Left cardiac atrium (tissue), 4 donors: Measurements from ENCODE around the gene PNPLA2. TPM values are rescaled to one million over a fixed set of nuclear protein-coding genes. Genes with fewer than 3 reads are reported as not detected.

Source experiments
- ATAC-seq, 2 donors: fragments of 200-7000 bp; cut with Tn5 transposase; one replicate each; pipeline ENCODE4 v1.9.1; 2020; ENCODE audit warnings: mild to moderate bottlenecking in 2 of 2, moderate library complexity in 2 of 2
- DNase-seq: peaks from one replicate; pipeline ENCODE4 v3.0.0-alpha.2; 2020
- intact Hi-C, 2 donors: fragments of 100-400 bp; cut with DNase I; formaldehyde crosslinking; loops; one replicate each; pipeline versions ENCODE4 v1.14.1 to v1.15.1; 2022 to 2023
- total RNA-seq, 2 donors: library from RNA; stranded (reverse); fragmentation: NEBNext Ultra II Directional; extraction: Animal tissue kit (Norgen Biotek cat#: 25700); gene quantifications; one replicate each; pipeline ENCODE4 v1.2.1, GENCODE V29; 2021
- donor health status: DM: no; HTN: yes; CAD: no.
- donor health status: DM: no; HTN: yes; CAD: no; lungs with severe emphysema.
- donor health status: DM: yes; HTN: yes; CAD: no.
- donor health status: Dilated cardiomyopathy.

PNPLA2 gene
- total RNA-seq, 2 donors from 2014 or later, result 316 to 372 TPM

DNA sequence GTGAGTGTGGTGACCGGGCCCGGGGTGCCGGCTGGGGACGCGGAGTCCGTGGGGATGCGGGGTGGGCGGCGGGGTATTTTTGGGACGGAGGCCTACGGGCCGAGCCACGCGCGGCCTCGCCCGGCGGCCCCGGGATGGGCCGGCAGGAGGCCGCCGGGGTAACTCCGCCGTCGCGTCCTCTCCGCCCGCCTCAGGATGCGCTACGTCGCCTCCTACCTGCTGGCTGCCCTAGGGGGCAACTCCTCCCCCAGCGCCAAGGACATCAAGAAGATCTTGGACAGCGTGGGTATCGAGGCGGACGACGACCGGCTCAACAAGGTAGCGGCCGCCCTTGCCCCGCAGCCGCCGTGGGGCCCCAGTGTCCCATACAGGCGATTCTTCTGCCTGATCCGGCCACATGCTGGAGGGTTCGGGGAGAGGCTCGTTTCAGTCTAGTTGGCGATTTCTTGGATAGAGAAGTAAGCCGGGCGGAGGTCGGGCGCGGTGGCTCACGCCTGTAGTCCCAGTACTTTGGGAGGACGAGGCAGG, 8.6 kb upstream of the PNPLA2 start:
- ATAC-seq (peak in 1 of 2 donors; percentile 5), DNase-seq (no peak)
- intact Hi-C loops, result no loop called here

DNA sequence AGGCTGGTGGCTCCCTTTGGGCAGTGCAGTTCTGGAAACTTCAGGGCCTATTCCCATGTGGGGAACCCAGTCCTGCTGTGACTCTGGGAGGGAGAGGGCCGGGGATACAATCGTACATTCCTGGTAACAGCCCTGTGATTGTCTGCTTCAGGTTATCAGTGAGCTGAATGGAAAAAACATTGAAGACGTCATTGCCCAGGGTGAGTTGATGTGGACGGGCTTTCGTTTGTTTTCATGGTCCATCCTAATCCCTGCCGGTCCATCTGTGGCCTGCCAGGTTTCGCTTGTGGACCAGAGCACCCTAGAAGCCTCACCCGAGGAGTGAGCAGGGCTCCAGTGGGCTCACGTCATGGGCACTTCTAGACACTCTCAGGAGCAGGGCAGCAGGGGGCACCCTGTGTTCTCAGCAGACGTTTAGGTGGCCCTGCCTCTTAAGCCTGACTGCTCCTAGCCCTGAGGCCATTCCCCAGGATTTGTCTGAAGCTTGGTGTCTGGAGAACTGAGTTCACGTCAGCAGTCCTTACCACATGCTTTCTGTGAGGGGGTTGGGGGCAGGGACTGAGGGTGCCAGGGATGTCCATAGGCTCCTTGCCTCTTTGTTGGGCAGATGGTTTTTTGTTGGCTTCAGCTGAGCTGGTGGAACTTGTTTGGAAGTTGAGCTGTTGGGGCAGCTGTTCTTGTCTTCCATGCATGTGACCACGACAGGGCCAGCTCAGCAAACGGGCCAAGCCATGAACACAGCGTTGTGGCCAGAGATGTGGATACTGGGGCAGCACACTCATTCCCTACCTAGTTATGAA, 7.1 kb upstream of the PNPLA2 start:
- no peak for DNase-seq
- intact Hi-C loops, result no loop called here
- no peak for ATAC-seq

DNA sequence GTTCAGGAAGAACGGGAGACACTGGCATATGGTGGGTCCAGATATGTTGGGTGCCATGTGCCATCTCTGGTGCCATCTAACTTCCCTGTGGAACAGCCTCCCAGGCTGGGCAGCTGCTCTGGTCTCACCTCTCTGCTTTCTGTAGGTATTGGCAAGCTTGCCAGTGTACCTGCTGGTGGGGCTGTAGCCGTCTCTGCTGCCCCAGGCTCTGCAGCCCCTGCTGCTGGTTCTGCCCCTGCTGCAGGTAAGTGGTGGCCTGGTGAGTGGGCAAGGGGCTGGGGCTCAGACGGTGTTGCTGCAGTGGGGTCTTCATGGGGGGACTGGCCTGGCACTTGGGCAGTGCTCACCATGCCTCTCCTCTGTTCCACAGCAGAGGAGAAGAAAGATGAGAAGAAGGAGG, 6.3 kb upstream of the PNPLA2 start:
- no peak for DNase-seq

DNA sequence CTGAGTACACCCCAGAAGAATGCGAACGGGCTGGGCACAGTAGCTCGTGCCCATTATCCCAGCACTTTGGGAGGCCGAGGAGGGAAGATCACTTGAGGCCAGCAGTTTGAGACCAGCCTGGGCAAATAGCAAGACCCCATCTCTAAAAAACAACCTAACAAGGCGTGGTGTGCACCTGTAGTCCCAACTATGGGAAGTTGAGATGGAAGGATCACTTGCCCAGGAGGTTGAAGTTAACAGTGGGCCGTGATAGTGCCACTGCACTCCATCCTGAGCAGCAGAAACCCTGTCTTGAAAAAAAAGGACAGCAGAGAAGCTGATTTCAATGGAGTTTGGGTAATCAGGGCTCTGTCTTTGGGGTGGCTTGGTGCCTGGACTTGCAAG, 5.7 kb upstream of the PNPLA2 start:
- intact Hi-C loops, result no loop called here
- ATAC-seq, result no peak
- no peak for DNase-seq

More for the DNA sequence above, 6.3 kb upstream of the PNPLA2 start:
- ATAC-seq, result no peak
- intact Hi-C loops, result no loop called here

DNA sequence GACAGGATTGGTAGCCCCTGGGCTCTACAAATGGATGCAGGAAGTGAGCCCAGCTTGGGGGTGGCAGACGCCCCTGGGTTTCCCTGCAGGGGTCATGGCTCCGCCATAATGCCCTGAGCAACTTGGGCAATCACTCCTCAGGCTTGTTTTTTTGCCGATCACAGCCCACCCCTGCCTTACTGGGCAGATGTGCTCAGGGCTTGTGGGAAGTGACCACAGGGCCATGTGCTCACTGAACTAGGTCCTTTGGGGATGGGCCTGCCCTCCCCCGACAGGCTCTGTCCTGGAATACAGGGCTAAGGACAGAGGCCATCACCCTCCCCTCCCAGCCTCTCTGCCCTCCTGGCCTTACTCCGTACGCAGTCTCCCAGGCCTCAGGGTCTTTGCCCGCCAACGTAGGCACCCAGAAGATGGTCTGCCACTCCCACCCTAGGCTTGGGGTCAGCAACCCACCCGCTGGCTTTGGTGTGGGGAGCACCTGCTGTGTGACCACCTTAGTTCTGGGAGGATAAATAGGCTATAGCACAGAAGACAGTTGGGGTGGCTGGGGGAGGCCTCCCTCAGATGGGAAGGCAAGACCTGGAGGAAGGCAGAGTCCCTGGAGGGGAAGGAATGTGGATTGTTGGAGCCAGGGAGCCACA, 5.1 kb upstream of the PNPLA2 start:
- DNase-seq (no peak), ATAC-seq (no peak)
- intact Hi-C loops, result no loop called here

DNA sequence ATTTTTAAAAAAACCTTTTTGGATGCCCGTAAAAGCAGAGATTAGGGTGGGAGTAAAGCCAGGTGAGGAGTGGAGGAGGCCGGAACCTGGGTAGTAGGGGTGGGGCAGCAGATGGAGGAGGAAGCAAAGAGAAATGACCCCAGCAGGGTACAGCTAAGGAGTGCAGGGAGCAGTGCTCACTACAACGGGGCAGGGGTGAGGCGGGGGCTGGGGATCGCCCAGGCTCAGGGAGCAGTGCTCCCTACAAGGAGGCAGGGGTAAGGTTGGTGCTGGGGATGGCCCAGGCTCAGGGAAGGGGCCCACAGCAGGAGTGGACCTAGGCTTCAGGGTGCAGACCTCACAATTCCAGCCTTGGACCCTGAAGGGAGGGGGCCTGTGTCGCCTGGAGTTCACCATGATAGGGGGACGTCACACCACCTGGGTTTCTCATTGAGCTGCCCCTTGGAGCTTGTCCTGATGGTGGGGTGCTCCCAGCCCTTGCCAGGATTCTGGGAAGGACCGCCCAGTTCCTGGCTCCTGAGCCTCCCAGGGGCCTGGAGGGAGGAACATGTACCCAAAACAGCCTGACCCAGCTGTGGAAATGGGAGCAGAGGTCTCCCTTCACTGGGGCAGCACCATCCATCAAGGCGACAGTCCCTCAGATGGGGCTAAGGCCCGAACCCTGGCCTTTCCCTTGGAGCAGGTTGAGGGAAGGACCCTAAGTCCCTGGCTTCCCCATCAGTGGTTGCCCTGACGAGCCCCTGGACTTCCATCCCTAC, 2.9 kb upstream of the PNPLA2 start:
- DNase-seq (no peak), ATAC-seq (no peak)
- intact Hi-C loops, result no loop called here

DNA sequence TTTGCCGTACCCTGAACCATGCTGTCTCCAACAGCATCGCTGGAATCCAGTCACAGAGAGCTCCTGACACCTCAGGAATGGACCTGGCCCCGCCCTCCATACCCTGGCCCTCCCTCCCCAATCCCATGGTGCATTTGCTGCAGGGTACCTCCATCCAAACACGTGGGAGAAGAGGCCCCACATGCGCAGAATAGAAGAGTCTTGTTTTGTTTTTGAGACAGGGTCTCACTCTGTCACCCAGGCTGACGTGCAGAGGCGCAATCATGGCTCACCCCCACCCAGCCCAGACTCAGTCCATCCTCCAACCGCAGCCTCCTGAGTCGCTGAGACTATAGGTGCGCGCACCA, 2.3 kb upstream of the PNPLA2 start:
- no peak for DNase-seq
- intact Hi-C loops, result no loop called here

DNA sequence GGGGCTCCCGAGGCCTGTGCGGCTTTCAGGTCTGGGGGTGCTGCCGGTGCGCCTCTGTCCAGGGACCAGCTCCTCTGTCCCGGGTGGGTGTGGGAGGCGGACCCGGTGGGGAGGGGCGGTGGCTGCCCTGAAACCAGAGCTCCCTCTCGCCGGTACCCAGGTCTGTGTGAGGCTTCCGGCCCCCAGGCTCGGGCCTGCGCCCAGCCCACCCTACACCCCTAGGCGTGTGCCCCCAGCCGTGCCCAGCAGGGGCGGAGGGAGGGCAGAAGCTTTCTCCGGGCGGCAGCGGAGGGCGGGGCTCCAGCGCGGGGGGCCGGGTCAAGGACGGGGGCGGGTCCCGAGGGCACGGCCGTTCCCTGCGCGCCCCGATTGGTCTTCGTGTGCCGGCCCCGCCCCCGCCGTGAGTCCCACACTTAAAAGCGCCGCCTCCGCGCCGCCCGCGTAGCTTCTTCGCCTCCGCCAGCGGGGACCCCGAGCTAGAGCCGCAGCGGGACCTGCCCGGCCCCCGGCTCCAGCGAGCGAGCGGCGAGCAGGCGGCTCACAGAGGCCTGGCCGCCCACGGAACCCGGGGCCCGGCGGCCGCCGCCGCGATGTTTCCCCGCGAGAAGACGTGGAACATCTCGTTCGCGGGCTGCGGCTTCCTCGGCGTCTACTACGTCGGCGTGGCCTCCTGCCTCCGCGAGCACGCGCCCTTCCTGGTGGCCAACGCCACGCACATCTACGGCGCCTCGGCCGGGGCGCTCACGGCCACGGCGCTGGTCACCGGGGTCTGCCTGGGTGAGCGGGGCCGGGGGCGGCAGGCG, 616 bp downstream of the PNPLA2 start:
- DNase-seq (peak; percentile 94), ATAC-seq (peak; percentile 85 to 88)
- intact Hi-C loops, result no loop called here

More for the DNA sequence above, 2.3 kb upstream of the PNPLA2 start:
- ATAC-seq, result no peak

DNA sequence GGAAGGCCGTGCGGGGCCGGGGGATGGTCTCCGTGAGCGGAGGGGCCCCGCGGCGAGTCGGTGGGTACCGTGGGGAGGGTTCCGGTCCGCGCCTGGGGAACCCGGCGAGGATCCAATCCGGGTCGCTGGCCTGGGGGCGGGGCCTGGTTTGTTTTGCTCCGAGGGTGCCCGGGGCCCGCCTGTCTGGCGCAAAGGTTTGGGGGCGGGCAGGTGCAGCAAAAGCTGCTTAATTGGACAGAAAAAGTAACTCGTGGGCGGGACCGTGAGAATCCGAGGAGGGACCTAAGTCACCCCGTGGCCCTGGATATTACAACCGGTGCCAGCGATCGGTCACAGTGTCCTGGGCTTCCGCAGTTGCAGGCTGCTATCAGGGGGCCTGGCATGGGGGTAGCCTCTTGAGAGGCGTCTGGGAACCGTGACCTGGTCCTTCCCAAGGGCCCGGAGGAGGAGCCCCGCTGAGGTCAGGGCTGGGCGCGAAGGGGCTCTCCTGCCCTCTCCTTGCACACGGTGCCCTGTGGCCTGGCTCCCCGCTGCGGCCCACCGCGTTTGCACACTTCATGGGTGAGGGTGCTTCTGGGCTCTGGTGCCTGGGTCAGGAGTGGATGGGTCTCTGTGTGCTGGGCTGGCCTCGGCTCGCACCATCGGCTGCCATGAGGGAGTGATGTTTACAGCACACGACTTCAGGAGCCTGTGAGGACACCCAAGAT, 1.4 kb downstream of the PNPLA2 start:
- intact Hi-C loops, result no loop called here
- ATAC-seq, result peak; percentile 69
- DNase-seq, result peak; percentile 92

DNA sequence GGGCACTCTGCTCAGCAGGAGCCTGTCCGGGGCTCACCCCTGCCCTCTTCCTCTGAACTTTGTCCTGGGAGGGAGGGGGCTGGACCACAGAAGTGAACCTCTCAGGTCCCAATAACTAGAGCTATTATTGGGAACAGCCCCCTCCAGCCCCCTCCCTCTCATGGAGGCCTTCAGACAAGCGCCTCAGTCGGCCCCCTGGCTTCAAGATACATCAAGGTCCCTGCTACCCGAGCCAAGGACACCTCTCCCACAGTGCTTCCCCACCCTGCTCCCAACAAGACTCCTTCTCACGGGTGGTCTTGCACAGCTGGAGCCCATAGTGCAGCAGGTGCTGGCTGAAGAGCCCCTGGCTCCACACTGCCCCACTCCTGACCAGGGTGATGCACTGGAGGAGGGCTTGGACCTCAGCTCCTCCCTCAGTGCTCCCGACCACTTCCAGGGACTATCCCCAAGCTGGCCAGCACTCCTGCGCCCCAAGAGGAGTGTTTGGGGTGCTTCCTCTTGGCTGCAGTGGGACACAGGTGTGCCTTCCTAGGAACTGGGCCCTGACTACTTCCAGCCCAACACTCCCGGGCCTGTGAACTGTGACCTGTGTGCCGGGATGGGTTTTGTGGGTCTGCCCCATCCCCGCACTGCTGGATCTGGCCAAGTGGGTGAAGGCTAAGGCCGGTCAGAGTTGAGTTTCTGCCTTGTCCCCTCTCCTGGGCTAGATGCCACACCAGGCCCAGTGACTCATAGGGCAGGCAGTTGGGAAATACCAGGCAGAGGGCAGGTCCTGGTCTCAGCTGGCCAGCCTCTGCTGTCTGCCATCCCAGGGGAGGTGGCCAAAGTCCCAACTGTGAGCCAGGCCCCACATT, 2.2 kb downstream of the PNPLA2 start:
- intact Hi-C loops, result no loop called here
- DNase-seq (peak; percentile 80), ATAC-seq (peak; percentile 34 to 42)

DNA sequence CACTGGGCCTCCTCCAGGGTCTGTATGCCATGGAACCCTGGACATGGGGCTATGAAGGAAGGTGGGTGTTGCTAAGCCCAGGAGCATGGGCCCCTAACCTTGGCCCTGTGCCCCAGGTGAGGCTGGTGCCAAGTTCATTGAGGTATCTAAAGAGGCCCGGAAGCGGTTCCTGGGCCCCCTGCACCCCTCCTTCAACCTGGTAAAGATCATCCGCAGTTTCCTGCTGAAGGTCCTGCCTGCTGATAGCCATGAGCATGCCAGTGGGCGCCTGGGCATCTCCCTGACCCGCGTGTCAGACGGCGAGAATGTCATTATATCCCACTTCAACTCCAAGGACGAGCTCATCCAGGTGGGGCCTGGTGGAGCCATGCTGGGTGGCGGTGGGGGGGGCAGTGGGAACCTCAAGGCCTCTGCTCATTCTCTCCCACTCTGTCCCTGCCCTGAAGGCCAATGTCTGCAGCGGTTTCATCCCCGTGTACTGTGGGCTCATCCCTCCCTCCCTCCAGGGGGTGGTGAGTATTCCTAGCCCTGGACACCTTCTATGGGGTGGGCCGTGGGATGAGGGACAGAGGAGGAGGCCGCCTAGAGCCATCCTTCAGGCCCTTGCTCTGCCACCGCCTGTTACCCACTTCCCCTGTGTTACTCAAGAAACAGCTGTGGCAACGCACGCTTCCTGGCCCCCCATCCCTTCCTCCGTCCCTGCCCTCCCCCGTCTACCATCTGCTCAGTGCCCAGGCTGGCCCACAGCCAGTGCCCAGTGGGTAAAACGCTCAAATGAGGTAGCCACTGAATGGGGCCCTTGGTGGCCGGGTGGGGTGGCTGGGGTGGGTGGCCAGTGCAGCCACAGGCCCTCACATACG, 3.0 kb downstream of the PNPLA2 start:
- ATAC-seq (peak in 1 of 2 donors; percentile 2), DNase-seq (no peak)
- intact Hi-C loops, result no loop called here

DNA sequence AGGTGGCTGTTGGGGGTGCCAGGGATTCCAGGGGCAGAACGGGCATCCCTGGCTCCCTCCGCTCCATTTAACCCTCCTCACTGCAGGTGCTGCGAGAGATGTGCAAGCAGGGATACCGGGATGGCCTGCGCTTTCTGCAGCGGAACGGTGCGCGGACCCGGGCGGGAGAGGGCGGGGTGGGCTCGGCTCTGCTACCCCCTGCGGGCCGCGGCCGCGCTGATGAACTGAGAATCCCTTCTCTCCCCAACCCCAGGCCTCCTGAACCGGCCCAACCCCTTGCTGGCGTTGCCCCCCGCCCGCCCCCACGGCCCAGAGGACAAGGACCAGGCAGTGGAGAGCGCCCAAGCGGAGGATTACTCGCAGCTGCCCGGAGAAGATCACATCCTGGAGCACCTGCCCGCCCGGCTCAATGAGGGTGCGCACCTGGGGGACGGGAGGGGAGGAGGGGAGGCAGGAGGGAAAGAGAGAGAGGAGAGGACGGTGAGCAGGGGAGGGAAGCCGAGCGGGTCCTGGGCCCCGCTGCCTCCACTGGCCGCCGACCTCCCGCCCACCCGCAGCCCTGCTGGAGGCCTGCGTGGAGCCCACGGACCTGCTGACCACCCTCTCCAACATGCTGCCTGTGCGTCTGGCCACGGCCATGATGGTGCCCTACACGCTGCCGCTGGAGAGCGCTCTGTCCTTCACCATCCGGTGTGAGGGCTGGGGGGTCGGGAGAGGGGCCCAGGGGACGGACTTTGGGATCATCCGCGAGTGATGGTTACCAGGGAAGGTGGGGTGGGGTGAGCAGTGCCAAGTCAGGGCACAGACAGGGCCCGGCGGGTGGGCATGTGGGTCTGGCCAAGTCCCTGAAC, 5.0 kb downstream of the PNPLA2 start:
- ATAC-seq, result no peak
- no peak for DNase-seq
- intact Hi-C loops, result no loop called here

DNA sequence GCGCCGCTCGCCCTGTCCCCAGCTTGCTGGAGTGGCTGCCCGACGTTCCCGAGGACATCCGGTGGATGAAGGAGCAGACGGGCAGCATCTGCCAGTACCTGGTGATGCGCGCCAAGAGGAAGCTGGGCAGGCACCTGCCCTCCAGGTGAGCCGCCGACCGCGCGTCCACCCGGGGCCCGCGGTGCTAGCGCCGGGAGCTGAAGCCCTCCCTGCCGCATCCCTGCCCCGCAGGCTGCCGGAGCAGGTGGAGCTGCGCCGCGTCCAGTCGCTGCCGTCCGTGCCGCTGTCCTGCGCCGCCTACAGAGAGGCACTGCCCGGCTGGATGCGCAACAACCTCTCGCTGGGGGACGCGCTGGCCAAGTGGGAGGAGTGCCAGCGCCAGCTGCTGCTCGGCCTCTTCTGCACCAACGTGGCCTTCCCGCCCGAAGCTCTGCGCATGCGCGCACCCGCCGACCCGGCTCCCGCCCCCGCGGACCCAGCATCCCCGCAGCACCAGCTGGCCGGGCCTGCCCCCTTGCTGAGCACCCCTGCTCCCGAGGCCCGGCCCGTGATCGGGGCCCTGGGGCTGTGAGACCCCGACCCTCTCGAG, 5.7 kb downstream of the PNPLA2 start:
- no peak for DNase-seq
- no peak for ATAC-seq
- intact Hi-C loops, result no loop called here

DNA sequence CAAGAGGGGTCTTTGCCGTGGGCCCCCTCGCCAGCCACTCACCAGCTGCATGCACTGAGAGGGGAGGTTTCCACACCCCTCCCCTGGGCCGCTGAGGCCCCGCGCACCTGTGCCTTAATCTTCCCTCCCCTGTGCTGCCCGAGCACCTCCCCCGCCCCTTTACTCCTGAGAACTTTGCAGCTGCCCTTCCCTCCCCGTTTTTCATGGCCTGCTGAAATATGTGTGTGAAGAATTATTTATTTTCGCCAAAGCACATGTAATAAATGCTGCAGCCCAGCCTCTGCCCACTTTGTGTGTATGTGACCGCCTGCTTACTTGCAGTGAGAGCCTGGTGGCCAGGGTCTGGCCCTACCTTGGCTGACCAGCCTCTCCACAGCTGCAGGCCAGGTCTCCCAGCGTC, 6.2 kb downstream of the PNPLA2 start:
- intact Hi-C loops, result no loop called here

DNA sequence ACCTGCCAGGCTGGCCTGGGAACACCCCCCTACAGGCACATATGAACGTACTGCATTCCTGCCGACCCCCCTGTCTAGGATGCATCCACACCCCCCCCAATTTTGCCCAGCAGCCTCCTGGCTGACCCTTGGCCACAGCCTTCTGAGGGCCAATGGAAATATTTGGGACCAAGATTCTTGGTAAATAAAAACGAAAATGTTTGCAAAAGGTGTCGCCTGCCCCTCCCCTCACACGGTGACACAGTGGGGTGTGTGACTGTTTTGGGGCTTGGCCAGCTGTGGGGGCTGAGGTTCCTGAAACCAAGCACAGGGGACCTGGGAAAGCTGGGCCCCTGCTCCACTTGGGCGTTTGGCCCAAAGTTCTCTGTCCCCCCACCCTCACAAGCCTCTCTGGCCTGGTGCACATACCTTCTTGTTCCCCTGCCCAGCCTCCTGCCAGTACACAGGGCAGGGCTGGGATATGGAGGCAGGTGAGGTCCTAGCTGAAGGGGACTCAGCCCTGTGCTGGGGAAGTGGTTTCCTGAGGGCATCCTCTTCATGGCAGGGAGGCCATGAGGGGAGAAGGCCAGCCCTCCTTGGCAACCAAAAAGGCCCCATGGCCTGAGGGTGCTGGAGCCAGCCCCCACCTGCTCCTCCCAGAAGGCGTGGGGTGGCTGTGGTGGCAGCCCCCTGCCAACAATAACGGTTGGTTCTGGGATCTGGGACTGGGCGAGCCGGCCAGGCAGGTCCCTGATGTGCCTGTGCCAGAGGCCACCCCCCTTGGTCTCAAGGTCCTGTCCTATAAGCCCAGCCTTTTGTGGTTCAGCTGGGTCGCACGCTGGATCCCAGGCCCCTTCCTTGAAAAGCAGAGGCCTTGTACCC, 6.9 kb downstream of the PNPLA2 start:
- DNase-seq (no peak), ATAC-seq (no peak)
- intact Hi-C loops, result no loop called here

More for the DNA sequence above, 6.2 kb downstream of the PNPLA2 start:
- DNase-seq (no peak), ATAC-seq (no peak)
